Measurements from ENCODE around the gene AZGP1. TPM values are rescaled to one million over a fixed set of nuclear protein-coding genes. Genes with fewer than 3 reads are reported as not detected.
"Not testable (repeated sequence)": the region's sequence is repeated elsewhere in the genome, so short reads cannot be mapped to it uniquely, and the experiment has no call there.

The AZGP1 gene
- total RNA-seq, 2 donors from 2014 or later = 0.43 TPM; not detected in 1

DNA sequence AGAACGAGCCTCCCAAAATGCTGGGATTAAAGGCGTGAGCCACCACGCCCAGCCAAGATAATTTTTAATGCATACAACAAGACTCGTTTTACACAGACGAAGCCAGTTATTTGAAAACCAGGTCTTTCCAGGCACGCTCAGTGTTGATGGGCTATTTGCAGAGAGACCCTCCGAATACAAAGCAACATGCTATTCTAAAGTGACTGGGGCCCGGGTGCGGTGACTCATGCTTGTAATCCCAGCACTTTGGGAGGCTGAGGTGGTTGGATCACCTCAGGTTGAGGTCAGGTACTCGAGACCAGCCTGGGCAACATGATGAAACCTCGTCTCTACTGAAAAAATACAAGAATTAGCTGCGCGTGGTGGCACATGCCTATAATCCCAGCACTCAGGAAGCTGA lies 795 bp upstream of the AZGP1 start:
- Mint-ChIP-seq H3K27ac (no peak overlapping the region), H3K36me3 (no peaks in the 10 kb centered on the region), H3K9me3 (no peaks in the 10 kb centered on the region)
- DNase-seq (ENCODE audit: low spot score in 2 of 2) = no peak
- ATAC-seq = no peak

DNA sequence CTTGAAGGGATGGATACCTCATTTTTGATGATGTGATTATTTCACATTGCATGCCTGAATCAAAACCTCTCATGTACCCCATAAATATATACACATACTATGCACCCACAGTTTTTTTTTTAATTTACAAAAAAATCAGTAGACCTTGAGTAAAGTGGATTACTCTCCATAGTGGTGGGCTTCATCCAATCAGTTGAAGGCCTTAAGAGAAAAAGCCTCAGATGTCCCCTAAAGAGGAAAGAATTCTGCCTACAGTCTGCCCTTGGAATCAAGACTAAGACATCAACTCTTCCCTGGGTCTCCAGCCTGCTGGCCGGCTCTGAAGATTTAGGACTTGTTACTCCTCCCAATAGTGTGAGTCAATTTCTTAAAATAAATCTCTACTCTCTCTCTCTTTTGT lies 1.1 kb downstream of the AZGP1 start:
- peak overlapping the region in 1 of 2 donors; percentile 33 for H3K27ac Mint-ChIP-seq
- H3K36me3 Mint-ChIP-seq = no peaks in the 10 kb centered on the region
- no peak for DNase-seq (ENCODE audit: low spot score in 2 of 2)
- no peaks in the 10 kb centered on the region for H3K9me3 Mint-ChIP-seq
- ATAC-seq = no peak

DNA sequence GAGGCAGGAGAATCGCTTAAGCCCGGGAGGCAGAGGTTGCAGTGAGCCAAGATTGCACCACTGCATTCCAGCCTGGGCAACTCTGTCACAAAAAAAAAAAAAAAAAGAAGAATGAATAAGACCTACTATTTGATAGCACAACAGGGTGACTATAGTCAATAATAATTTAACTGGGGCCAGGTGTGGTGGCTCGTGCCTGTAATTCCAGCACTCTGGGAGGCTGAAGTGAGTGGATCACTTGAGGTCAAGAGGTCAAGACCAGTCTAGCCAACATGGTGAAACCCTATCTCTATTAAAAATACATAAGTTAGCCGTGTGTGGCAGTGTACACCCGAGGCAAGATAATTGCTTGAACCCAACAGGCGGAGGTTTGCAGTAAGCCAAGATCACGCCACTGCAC lies 2.0 kb downstream of the AZGP1 start:
- not testable (repeated sequence) for H3K36me3 Mint-ChIP-seq; H3K27ac Mint-ChIP-seq; ATAC-seq; H3K9me3 Mint-ChIP-seq; DNase-seq (ENCODE audit: low spot score in 2 of 2)

DNA sequence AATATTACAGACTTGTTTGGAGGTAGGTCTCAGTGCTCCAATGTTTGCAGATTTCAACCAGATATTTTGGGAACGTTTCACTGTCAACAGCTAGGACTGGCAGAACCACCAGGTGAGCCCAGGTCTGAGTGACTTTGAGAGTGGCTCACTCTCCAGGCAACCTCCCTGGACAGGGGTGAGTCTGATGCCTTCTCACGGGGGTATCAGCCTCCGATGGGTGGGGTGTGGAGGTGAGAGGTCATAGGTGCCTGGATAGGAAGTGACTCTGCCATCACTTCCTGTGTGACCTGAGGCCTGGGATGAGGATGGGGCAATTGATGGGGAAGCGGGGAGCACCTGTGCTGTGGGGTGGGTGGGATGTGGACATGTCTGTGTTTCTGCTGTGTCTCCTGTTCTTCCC lies 4.6 kb downstream of the AZGP1 start:
- DNase-seq (ENCODE audit: low spot score in 2 of 2) (no peak), ATAC-seq (no peak)
- no peaks in the 10 kb centered on the region for H3K9me3 Mint-ChIP-seq
- H3K27ac Mint-ChIP-seq = no peak overlapping the region
- no peaks in the 10 kb centered on the region for H3K36me3 Mint-ChIP-seq

DNA sequence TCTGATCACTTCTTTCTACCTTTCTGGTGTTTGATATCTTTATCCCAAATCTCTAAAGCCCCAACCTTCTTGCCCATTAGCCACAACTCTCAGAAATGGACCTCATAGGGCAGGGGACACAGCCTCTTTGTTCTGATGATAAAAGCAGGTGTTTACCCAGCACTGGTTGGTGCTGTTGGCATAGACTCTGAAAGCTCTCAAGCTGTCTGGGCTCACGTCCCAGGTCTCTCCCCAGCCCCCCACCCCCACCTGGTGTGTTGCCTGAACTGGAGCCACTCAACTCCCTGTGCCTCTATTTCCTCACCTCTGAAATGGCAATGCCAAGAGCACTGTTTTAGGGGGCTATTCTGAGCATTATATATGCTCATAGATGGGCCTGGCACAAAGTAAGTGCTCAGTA lies 6.0 kb downstream of the AZGP1 start:
- not testable (repeated sequence) for H3K9me3 Mint-ChIP-seq; DNase-seq (ENCODE audit: low spot score in 2 of 2)

DNA sequence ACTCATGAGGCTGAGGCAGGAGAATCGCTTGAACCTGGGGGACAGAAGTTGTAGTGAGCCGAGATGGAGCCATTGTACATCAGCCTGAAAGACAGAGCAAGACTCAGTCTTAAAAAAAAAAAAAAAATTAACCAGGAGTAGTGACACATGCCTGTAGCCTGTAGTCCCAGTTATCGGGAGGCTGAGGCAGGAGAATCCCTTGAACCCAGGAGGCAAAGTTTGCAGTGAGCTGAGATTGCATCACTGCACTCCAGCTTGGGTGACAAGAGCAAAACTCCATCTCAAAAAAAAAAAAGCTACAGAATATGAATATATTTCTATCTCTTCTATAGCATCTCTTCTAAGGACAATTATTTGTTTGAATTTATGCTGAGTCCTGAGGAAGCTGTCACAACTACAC lies 6.5 kb downstream of the AZGP1 start:
- Mint-ChIP-seq H3K27ac (no peak overlapping the region), H3K36me3 (no peaks in the 10 kb centered on the region), H3K9me3 (no peaks in the 10 kb centered on the region)
- DNase-seq (ENCODE audit: low spot score in 2 of 2) (no peak), ATAC-seq (no peak)

More for the DNA sequence above, 6.0 kb downstream of the AZGP1 start:
- H3K27ac Mint-ChIP-seq, H3K36me3 Mint-ChIP-seq, ATAC-seq: not testable (repeated sequence)

DNA sequence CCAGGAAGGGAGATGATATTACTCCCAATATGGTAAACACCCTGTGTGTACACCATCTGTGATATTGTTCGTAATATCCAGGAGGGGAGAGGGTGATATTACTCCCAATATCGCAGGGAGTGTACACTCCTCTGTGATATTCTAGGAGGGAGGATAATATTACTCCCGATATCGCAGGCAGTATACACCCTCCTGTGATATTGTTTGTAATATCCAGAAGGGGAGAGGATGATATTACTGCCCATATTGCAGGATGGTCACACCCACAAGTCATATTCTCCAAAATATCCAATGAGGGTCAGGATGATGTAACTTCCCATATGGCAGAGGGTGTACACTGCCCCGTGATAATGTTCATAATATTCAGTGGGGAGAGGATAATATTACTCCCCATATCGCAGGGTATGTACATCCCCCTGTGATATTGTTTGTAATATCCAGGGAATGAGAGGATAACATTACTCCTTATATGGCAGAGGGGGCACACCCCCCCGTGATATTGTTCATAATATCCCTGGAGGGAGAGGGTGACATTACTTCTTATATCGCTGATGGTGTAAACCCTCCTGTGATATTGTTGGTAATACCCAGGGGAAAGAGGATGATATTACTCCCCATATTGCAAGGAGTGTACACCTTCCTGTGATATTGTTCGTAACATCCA lies 17.1 kb downstream of the AZGP1 start:
- Mint-ChIP-seq H3K36me3 (no peaks in the 10 kb centered on the region), H3K27ac (no peak overlapping the region), H3K9me3 (no peaks in the 10 kb centered on the region)
- ATAC-seq = no peak
- no peak for DNase-seq (ENCODE audit: low spot score in 2 of 2)

DNA sequence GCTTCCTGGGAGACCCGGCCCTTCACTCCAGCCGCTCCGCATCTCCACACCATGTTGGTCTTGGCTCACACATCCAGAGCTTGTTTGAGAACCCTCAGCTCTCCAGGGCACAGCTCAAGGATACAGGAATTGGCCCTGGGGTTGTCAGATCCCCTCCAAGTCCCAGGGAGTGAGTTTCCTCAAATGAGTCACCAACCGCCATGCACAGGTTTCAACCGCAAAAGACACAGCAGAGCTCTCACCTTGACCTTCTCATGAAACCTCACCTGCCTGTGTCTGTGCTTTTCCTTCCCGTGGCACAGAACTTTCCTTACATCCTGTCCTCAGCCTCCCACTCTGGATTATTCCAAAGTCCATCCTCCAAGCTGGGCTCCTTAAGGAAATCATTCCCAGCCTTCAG lies 20.6 kb downstream of the AZGP1 start:
- Mint-ChIP-seq H3K36me3 (no peaks in the 10 kb centered on the region), H3K9me3 (no peaks in the 10 kb centered on the region), H3K27ac (peak overlapping the region in 1 of 2 donors; percentile 29)
- ATAC-seq (no peak), DNase-seq (ENCODE audit: low spot score in 2 of 2) (no peak)

DNA sequence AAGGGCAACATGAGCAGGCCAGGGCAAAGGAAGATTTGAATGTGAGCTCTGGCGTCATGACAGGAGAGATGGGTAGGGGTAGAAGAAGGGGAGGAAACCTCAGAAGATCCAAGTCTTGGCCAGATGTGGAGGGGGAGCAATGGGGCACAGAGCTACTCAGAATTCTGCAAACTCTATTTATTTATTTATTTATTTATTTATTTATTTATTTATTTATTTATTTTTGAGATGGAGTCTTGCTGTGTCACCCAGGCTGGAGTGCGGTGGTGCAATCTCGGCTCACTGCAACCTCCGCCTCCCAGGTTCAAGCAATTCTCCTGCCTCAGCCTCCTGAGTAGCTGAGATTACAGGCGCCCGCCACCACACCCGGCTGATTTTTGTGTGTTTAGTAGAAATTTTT lies 21.2 kb downstream of the AZGP1 start:
- not testable (repeated sequence) for ATAC-seq; H3K36me3 Mint-ChIP-seq; H3K27ac Mint-ChIP-seq; DNase-seq (ENCODE audit: low spot score in 2 of 2); H3K9me3 Mint-ChIP-seq

DNA sequence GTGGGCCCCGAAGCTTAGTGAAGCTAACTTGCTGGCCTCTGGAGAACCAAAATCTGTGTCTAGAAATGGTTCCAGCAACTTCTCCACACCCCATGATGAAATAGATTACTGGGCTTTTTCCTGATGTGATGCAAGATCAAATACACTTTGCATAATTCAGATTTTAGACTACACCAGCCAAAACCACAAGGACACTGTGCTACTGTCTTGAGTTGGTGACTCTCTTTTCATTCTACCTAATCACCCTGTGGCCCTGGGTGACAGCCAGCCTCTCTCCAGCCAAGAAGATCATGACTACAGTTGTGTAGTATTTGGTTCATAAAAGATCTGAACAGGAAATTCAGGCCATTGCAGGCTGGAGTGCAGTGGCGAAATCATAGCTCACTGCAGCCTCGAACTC lies 22.2 kb downstream of the AZGP1 start:
- H3K9me3 Mint-ChIP-seq = no peaks in the 10 kb centered on the region
- DNase-seq (ENCODE audit: low spot score in 2 of 2) (no peak), ATAC-seq (peak; percentile 60 to 74)
- H3K36me3 Mint-ChIP-seq = no peaks in the 10 kb centered on the region
- no peak overlapping the region for H3K27ac Mint-ChIP-seq

DNA sequence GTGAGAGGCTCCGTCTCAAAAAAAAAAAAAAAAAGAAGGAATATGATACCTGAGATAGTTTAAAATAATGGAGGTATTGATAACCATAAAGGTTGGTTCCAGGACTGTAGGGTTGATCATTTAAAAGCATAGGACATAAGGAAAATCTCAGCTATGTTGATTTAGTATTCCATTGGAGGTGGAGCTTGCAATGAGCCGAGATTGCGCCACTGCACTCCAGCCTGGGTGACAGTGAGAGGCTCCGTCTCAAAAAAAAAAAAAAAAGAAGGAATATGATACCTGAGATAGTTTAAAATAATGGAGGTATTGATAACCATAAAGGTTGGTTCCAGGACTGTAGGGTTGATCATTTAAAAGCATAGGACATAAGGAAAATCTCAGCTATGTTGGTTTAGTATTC lies 23.2 kb downstream of the AZGP1 start:
- DNase-seq (ENCODE audit: low spot score in 2 of 2); H3K9me3 Mint-ChIP-seq; H3K27ac Mint-ChIP-seq; H3K36me3 Mint-ChIP-seq; ATAC-seq: not testable (repeated sequence)

DNA sequence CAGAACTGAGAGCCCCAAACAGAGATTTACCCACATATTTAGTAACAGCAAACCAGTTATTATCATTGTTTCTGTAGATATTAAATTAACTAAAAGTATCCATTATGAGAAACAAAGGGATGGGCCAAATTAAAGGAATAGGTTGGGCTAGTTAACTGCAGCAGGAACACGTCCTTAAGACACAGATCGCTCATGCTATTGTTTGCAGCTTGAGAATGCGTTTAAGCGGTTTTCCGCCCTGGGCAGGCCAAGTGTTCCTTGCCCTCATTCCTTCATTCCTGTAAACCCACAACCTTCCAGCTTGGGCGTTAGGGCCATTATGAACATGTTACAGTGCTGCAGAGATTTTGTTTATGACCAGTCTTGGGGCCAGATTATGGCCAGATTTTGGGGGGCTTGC lies 25.0 kb downstream of the AZGP1 start:
- H3K36me3 Mint-ChIP-seq; H3K9me3 Mint-ChIP-seq; ATAC-seq; H3K27ac Mint-ChIP-seq; DNase-seq (ENCODE audit: low spot score in 2 of 2): not testable (repeated sequence)

DNA sequence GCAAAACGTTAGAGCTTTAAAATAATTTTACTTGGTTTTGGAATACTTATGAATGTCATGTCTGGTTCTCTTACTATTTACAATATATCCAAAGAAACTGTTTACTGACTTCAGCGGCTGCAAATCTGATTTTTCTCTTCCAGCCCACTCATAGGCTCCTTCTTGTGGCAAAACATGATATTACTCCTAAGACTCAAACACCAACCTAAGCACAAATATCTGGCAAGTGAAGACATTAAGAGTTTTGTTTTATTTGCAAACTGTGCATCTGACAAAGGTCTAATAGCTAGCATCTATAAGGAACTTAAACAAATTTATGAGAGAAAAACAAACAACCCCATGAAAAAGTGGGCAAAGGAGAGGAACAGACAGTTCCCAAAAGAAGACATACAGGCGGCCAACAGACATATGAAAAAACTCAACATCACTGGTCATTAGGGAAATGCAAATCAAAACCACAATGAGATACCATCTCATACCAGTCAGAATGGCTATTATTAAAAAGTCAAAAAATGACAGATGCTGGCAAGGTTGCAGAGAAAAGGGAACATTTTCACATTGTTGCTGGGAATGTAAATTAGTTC lies 26.1 kb downstream of the AZGP1 start:
- DNase-seq (ENCODE audit: low spot score in 2 of 2) (no peak), ATAC-seq (no peak)
- Mint-ChIP-seq H3K27ac (no peak overlapping the region), H3K36me3 (no peaks in the 10 kb centered on the region), H3K9me3 (no peaks in the 10 kb centered on the region)

DNA sequence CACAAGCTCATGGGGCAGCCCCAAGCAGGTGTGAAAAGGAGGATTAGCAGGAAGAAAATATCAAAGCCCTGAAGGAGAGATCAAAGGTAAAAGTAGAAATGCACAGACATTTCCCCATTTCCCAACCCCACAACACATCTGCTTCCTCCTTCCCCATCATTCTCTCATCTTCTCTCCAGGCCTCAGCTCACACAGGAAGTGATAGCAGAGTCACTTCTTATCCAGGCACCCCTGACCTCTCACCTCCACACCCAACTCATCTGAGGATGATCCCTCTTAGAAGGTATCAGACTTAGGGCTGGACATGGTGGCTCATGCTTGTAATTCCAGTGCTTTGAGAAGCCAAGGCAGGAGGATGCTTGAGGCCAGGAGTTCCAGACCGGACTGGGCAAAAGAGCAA lies 28.2 kb downstream of the AZGP1 start:
- DNase-seq (ENCODE audit: low spot score in 2 of 2) = no peak
- Mint-ChIP-seq H3K27ac (no peak overlapping the region), H3K9me3 (peaks cover 0 to 3% of the 10 kb centered on the region in 2 donors), H3K36me3 (no peaks in the 10 kb centered on the region)
- ATAC-seq = no peak

DNA sequence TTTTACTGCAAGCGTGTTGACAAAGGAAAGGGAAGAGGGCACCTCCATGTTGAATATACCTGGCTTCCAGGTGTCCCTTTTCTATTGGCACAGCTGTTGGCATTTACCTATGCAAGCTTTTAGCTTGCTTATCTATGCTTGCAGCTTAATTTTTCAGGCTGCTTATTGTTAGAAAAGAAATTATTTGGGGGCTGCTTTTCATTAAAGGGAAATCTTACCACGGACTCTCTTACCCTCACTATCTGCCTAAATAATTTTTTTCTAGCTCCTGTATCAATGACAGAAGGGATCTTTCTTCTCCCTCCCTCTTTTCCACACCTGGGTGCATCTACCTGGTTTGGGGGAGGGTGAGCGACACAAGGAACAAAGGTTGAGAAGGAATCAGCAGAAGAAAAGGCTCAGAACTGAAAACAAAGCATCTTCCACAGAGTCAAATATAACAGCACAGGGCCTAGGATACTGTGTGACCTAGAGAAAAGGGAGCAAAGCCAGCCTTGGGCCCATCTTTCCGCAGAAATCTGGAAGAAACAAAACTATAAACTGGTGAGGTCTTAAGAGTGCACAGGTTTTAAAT lies 31.2 kb downstream of the AZGP1 start:
- Mint-ChIP-seq H3K9me3 (peaks cover 0 to 3% of the 10 kb centered on the region in 2 donors), H3K27ac (no peak overlapping the region), H3K36me3 (no peaks in the 10 kb centered on the region)
- no peak for DNase-seq (ENCODE audit: low spot score in 2 of 2)
- ATAC-seq = no peak

DNA sequence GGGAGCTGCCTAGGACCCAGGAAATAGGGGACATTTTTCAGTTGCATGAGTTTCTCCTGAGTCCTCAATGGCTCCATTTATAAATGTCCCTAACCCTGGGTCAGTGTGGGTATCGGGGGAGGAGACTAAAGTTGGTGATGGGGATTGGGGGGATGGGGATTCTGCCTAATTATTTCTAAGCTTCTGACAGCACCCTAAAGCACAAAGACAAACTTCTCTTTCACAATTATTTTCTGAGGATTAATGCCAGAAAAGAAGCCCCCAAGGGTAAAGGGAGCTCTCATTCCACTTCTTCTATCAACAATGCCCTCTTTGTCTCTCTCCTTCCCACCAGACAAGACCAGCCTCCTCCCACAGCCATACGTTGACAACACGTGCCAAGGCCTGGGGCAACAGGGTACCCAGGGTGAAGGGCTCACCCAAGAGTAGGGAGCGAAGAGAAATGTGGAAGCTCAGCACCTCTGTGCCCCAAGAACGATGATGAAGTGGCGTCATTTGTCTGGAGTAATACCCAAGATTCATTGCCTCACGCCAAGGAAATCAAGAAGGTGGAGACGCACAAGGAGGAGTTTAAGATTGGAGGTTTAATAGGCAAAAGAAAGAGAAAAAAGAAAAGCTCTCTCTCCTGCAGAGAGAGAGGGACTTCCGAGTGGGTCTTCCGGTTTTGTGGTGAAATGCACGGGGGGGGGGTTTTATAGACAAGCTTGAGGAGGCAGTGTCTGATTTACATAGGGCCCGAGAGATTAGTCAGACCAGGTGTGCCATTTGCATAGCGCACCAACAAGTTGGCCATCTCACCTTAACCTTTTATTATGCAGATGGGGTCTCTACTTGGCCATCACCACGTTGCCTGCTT lies 32.0 kb downstream of the AZGP1 start:
- DNase-seq (ENCODE audit: low spot score in 2 of 2) = no peak
- H3K36me3 Mint-ChIP-seq = peaks cover 0 to 7% of the 10 kb centered on the region in 2 donors
- no peak for ATAC-seq
- H3K27ac Mint-ChIP-seq = no peak overlapping the region
- H3K9me3 Mint-ChIP-seq = peaks cover 3 to 5% of the 10 kb centered on the region in 2 donors

DNA sequence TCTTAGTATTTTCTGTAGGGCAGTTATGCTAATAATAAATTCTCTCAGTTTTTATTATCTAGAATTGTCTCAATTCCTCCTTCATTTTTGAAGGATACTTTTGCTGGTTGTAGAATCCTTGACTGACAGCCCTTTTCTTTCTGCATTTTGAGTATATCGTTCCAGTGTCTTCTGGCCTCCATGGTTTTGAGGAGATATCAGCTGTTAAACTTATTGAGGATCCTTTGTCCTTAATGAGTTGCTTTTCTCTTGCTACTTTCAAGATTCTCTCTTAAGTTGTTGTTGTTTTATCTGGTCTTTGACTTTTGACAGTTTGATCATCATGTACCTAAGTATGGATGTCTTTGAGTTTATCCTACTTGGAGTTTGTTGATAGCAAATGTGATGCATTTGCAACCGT lies 37.5 kb downstream of the AZGP1 start:
- no peak overlapping the region for H3K27ac Mint-ChIP-seq
- peaks cover 0 to 16% of the 10 kb centered on the region in 2 donors for H3K9me3 Mint-ChIP-seq
- H3K36me3 Mint-ChIP-seq = peaks cover 0 to 7% of the 10 kb centered on the region in 2 donors
- DNase-seq (ENCODE audit: low spot score in 2 of 2) (no peak), ATAC-seq (no peak)
